Neural progenitor cell (in vitro differentiated cells): ENCODE measurements around the gene C6orf132. TPM values are rescaled to one million over a fixed set of nuclear protein-coding genes. Genes with fewer than 3 reads are reported as not detected.

Source experiments
- DNase-seq: peaks from one replicate; pipeline ENCODE4 v3.0.0-alpha.2; 2016; ENCODE audit warnings: low spot score
- H2AFZ ChIP-seq: fragments of 200-600 bp; sonication (generic); replicated peaks from 2 replicates; pipeline ENCODE4 v1.6.1; 2016; ENCODE audit warnings: antibody characterized with exemption
- H3F3A ChIP-seq: fragments of 200-600 bp; sonication (generic); 2 replicates; pipeline ENCODE4 v1.6.1; 2016; ENCODE audit warnings: antibody characterized with exemption, low read depth
- H3K27ac ChIP-seq: fragments of 200-600 bp; sonication (generic); 2 replicates; pipeline ENCODE4 v1.5.1; 2016; ENCODE audit warnings: mild to moderate bottlenecking
- H3K27me3 ChIP-seq: fragments of 200-600 bp; sonication (generic); 2 replicates; pipeline ENCODE4 v1.6.1; 2016; ENCODE audit warnings: mild to moderate bottlenecking, moderate library complexity
- H3K36me3 ChIP-seq: fragments of 200-600 bp; sonication (generic); 2 replicates; pipeline ENCODE4 v1.5.1; 2016
- H3K4me1 ChIP-seq: fragments of 200-600 bp; sonication (generic); 2 replicates; pipeline ENCODE4 v1.6.1; 2016; ENCODE audit warnings: mixed run types
- H3K4me2 ChIP-seq: fragments of 200-600 bp; sonication (generic); 2 replicates; pipeline ENCODE4 v1.6.1; 2016
- H3K4me3 ChIP-seq: fragments of 200-600 bp; sonication (generic); 2 replicates; pipeline ENCODE4 v1.5.1; 2016
- H3K79me2 ChIP-seq: fragments of 200-600 bp; sonication (generic); 2 replicates; pipeline ENCODE4 v1.6.1; 2016; ENCODE audit warnings: low read depth
- H3K9ac ChIP-seq: fragments of 200-600 bp; sonication (generic); 2 replicates; pipeline ENCODE4 v1.6.1; 2016
- H3K9me3 ChIP-seq: fragments of 200-600 bp; sonication (generic); 2 replicates; pipeline ENCODE4 v1.5.1; 2016; ENCODE audit warnings: low read depth
- H4K20me1 ChIP-seq: fragments of 200-600 bp; sonication (generic); 2 replicates; pipeline ENCODE4 v1.6.1; 2016; ENCODE audit warnings: low read depth
- H3K27ac Mint-ChIP-seq: 3 replicates; pipeline ENCODE4 v1.8.0; 2021; ENCODE audit warnings: mixed read lengths
- H3K27me3 Mint-ChIP-seq: 2 replicates; pipeline ENCODE4 v1.8.0; 2022; ENCODE audit warnings: low read depth, mild to moderate bottlenecking, inconsistent platforms, moderate library complexity, mixed read lengths; ENCODE audit not compliant: insufficient read depth
- H3K36me3 Mint-ChIP-seq: 3 replicates; pipeline ENCODE4 v1.8.0; 2021; ENCODE audit warnings: mixed read lengths
- H3K4me1 Mint-ChIP-seq: 3 replicates; pipeline ENCODE4 v1.8.0; 2021; ENCODE audit warnings: mixed read lengths
- H3K4me3 Mint-ChIP-seq: 3 replicates; pipeline ENCODE4 v1.8.0; 2021; ENCODE audit warnings: mild to moderate bottlenecking, moderate library complexity, mixed read lengths
- H3K9me3 Mint-ChIP-seq: 3 replicates; pipeline ENCODE4 v1.8.0; 2020; ENCODE audit warnings: mixed read lengths
- CTCF ChIP-seq: fragments of 200-600 bp; sonication (generic); IDR thresholded peaks from 2 replicates; pipeline ENCODE4 v1.5.1; 2017; ENCODE audit warnings: antibody characterized with exemption, mild to moderate bottlenecking
- EZH2 ChIP-seq: fragments of 200-600 bp; sonication (generic); IDR thresholded peaks from 2 replicates; pipeline ENCODE4 v1.6.1; 2017; ENCODE audit warnings: antibody characterized with exemption, mild to moderate bottlenecking, moderate library complexity
- EZH2phosphoT487 ChIP-seq: fragments of 200-600 bp; sonication (generic); IDR thresholded peaks from 2 replicates; pipeline ENCODE4 v1.6.1; 2017; ENCODE audit warnings: antibody characterized with exemption
- total RNA-seq: library from RNA; depleted of rRNA; stranded (reverse); fragments of >200 nt; gene quantifications from 2 replicates; pipeline ENCODE4 v1.2.3, GENCODE V29; 2015; ENCODE audit warnings: low replicate concordance

C6orf132 gene
- total RNA-seq, 1 donor from 2014 or later: 1.8 TPM

GRCh38 chr6:42095776-42096541, 46.5 kb downstream of the C6orf132 start:
- no peaks in the 10 kb centered on the region for H3F3A ChIP-seq
- H3K27me3 ChIP-seq: peaks cover 2% of the 10 kb centered on the region
- Mint-ChIP-seq H3K4me1 (peaks cover 12% of the 10 kb centered on the region), H3K27ac (no peak overlapping the region), H3K36me3 (no peaks in the 10 kb centered on the region), H3K9me3 (no peaks in the 10 kb centered on the region), H3K27me3 (peaks cover 5% of the 10 kb centered on the region), H3K4me3 (no peak overlapping the region)
- no peaks in the 10 kb centered on the region for H3K9me3 ChIP-seq
- no peak overlapping the region for H3K4me2 ChIP-seq
- TF ChIP-seq EZH2 (no peak), CTCF (peak; percentile 46)
- no peaks in the 10 kb centered on the region for H3K36me3 ChIP-seq
- H3K9ac ChIP-seq: no peak overlapping the region
- no peaks in the 10 kb centered on the region for H4K20me1 ChIP-seq
- H2AFZ ChIP-seq: peak overlapping the region; percentile 22
- peak; percentile 28 for DNase-seq
- no peaks in the 10 kb centered on the region for H3K79me2 ChIP-seq
- no peaks in the 10 kb centered on the region for H3K4me1 ChIP-seq
- no peak overlapping the region for H3K27ac ChIP-seq
- H3K4me3 ChIP-seq: no peak overlapping the region

GRCh38 chr6:42095094-42095493, 47.3 kb downstream of the C6orf132 start:
- Histone ChIP-seq H4K20me1 (no peaks in the 10 kb centered on the region), H3K27ac (no peak overlapping the region), H3F3A (no peaks in the 10 kb centered on the region), H3K4me2 (no peak overlapping the region), H3K9me3 (no peaks in the 10 kb centered on the region), H3K9ac (no peak overlapping the region), H3K36me3 (no peaks in the 10 kb centered on the region), H3K4me3 (no peak overlapping the region), H3K27me3 (peaks cover 2% of the 10 kb centered on the region), H3K4me1 (no peaks in the 10 kb centered on the region), H3K79me2 (no peaks in the 10 kb centered on the region), H2AFZ (no peak overlapping the region)
- H3K4me1 Mint-ChIP-seq: peaks cover 9% of the 10 kb centered on the region
- no peak overlapping the region for H3K27ac Mint-ChIP-seq
- H3K9me3 Mint-ChIP-seq: no peaks in the 10 kb centered on the region
- peaks cover 3% of the 10 kb centered on the region for H3K27me3 Mint-ChIP-seq
- no peak for DNase-seq
- H3K36me3 Mint-ChIP-seq: no peaks in the 10 kb centered on the region
- H3K4me3 Mint-ChIP-seq: no peak overlapping the region
- TF ChIP-seq EZH2phosphoT487 (no peak), EZH2 (no peak), CTCF (no peak)

GRCh38 chr6:42093582-42094329, 48.7 kb downstream of the C6orf132 start:
- Mint-ChIP-seq H3K4me1 (peaks cover 1% of the 10 kb centered on the region), H3K4me3 (no peak overlapping the region), H3K27me3 (peaks cover 2% of the 10 kb centered on the region), H3K36me3 (no peaks in the 10 kb centered on the region), H3K27ac (peak overlapping the region; percentile 60), H3K9me3 (no peaks in the 10 kb centered on the region)
- Histone ChIP-seq H2AFZ (no peak overlapping the region), H3K4me3 (no peak overlapping the region), H3K4me2 (no peak overlapping the region), H3K36me3 (no peaks in the 10 kb centered on the region), H3F3A (no peaks in the 10 kb centered on the region), H3K79me2 (no peaks in the 10 kb centered on the region), H3K27me3 (peaks cover 2% of the 10 kb centered on the region), H3K9ac (no peak overlapping the region), H3K9me3 (no peaks in the 10 kb centered on the region), H4K20me1 (no peaks in the 10 kb centered on the region), H3K27ac (no peak overlapping the region), H3K4me1 (no peaks in the 10 kb centered on the region)
- TF ChIP-seq CTCF: no peak
- DNase-seq: no peak
